Measurements from ENCODE around the gene CHD8. TPM values are rescaled to one million over a fixed set of nuclear protein-coding genes. Genes with fewer than 3 reads are reported as not detected.

Gene CHD8
- polyA plus RNA-seq, 3 donors = 8.2 to 34.2 (median 15.1) TPM

DNA sequence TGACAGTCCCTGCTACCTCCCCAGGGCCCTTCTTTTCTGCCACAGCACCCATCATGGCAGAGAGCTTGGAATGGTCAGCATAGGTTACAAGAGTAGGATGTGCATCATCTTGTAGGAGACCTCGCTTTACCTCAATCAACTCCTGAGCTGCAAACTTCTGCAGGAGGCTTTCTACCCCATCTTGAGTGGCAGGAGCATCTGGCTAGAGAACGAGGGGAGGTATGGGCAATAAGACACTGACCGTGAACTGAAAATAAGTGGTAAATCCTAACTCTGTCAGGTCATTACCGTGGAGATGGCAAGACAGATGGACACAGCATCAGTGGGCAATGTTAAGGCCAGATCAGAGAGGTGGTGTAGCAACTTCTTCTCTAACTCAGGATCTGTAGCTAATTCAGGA lies 47.5 kb upstream of the CHD8 start:
- Mint-ChIP-seq H3K4me3 (no peak overlapping the region), H3K9me3 (no peaks in the 10 kb centered on the region), H3K27me3 (ENCODE audit: low read depth in 3 of 3) (no peaks in the 10 kb centered on the region), H3K27ac (peak overlapping the region in 3 of 7 donors; percentile 24 to 81 (median 50)), H3K36me3 (peaks cover 59 to 67% of the 10 kb centered on the region in 2 donors), H3K4me1 (peaks cover 3% of the 10 kb centered on the region)
- Histone ChIP-seq H3K27ac (ENCODE audit: low read depth in 1 of 2, low read length in 2 of 2) (peak overlapping the region in 1 of 2 donors; percentile 43), H2AFZ (ENCODE audit: insufficient read depth, low read depth, low read length, poor library complexity, severe bottlenecking) (no peak overlapping the region), H3K9ac (ENCODE audit: insufficient read depth, low read length, poor library complexity, severe bottlenecking) (no peak overlapping the region), H3K4me1 (ENCODE audit: control insufficient read depth in 1 of 2, insufficient read depth in 2 of 2, low read length in 2 of 2) (no peaks in the 10 kb centered on the region), H3K36me3 (replicated peaks in 1 of 2; ENCODE audit: control insufficient read depth in 1 of 2, insufficient read depth in 2 of 2, low read length in 2 of 2) (peaks cover 51 to 70% of the 10 kb centered on the region in 2 donors), H3K4me2 (replicated peaks; ENCODE audit: extremely low read depth, low read length, poor library complexity, severe bottlenecking) (no peak overlapping the region), H3K9me3 (replicated peaks in 1 of 2; ENCODE audit: control insufficient read depth in 1 of 2, insufficient read depth in 1 of 2, low read length in 2 of 2) (no peaks in the 10 kb centered on the region), H3K27me3 (ENCODE audit: control insufficient read depth in 2 of 2, insufficient read depth in 2 of 2, low read length in 2 of 2) (no peaks in the 10 kb centered on the region), H3K79me2 (ENCODE audit: insufficient read depth, low read length) (peaks cover 56% of the 10 kb centered on the region), H3K4me3 (replicated peaks in 1 of 3; ENCODE audit: low read depth in 2 of 3, low read length in 3 of 3) (no peak overlapping the region), H4K20me1 (ENCODE audit: insufficient read depth, low read length) (peaks cover 15% of the 10 kb centered on the region)
- TF ChIP-seq, protein P1, sequence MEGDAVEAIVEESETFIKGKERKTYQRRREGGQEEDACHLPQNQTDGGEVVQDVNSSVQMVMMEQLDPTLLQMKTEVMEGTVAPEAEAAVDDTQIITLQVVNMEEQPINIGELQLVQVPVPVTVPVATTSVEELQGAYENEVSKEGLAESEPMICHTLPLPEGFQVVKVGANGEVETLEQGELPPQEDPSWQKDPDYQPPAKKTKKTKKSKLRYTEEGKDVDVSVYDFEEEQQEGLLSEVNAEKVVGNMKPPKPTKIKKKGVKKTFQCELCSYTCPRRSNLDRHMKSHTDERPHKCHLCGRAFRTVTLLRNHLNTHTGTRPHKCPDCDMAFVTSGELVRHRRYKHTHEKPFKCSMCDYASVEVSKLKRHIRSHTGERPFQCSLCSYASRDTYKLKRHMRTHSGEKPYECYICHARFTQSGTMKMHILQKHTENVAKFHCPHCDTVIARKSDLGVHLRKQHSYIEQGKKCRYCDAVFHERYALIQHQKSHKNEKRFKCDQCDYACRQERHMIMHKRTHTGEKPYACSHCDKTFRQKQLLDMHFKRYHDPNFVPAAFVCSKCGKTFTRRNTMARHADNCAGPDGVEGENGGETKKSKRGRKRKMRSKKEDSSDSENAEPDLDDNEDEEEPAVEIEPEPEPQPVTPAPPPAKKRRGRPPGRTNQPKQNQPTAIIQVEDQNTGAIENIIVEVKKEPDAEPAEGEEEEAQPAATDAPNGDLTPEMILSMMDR (IDR thresholded peaks at IDR 0.05) = no peak
- no peak for DNase-seq
- intact Hi-C loops (cut with micrococcal nuclease) = no loop called here
- 89% methylated on average over 1 of the region's 4 CpGs for WGBS (ENCODE audit: insufficient coverage)

DNA sequence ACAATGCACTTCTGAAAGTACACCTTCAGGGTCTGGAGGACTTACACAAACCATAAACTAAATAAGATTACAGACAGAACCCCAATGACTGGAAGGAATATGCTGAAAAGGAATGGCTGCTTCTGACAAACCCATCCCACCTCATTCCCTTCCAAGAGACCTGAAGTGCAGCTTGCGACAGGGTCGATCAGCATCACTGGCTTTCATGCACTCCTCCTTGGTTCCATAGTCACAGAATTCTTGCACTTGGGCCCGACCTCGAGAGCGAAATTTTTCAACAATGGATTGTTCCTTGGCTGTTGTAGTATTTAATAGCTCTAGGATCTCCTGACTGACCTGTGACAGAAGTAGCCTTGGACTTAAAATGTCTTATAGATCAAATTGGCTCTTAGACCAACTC lies 45.6 kb upstream of the CHD8 start:
- TF ChIP-seq, protein P1 (IDR thresholded peaks at IDR 0.05) = no peak
- no peaks in the 10 kb centered on the region for H3K27me3 Mint-ChIP-seq (ENCODE audit: low read depth in 3 of 3)
- Histone ChIP-seq H3K9me3 (replicated peaks in 1 of 2; ENCODE audit: control insufficient read depth in 1 of 2, insufficient read depth in 1 of 2, low read length in 2 of 2) (no peaks in the 10 kb centered on the region), H3K36me3 (replicated peaks in 1 of 2; ENCODE audit: control insufficient read depth in 1 of 2, insufficient read depth in 2 of 2, low read length in 2 of 2) (peaks cover 64 to 76% of the 10 kb centered on the region in 2 donors), H3K4me1 (ENCODE audit: control insufficient read depth in 1 of 2, insufficient read depth in 2 of 2, low read length in 2 of 2) (no peaks in the 10 kb centered on the region), H3K4me3 (replicated peaks in 1 of 3; ENCODE audit: low read depth in 2 of 3, low read length in 3 of 3) (no peak overlapping the region), H4K20me1 (ENCODE audit: insufficient read depth, low read length) (peaks cover 16% of the 10 kb centered on the region), H3K4me2 (replicated peaks; ENCODE audit: extremely low read depth, low read length, poor library complexity, severe bottlenecking) (no peak overlapping the region), H2AFZ (ENCODE audit: insufficient read depth, low read depth, low read length, poor library complexity, severe bottlenecking) (no peak overlapping the region), H3K27ac (ENCODE audit: low read depth in 1 of 2, low read length in 2 of 2) (no peak overlapping the region), H3K9ac (ENCODE audit: insufficient read depth, low read length, poor library complexity, severe bottlenecking) (no peak overlapping the region), H3K27me3 (ENCODE audit: control insufficient read depth in 2 of 2, insufficient read depth in 2 of 2, low read length in 2 of 2) (no peaks in the 10 kb centered on the region), H3K79me2 (ENCODE audit: insufficient read depth, low read length) (peaks cover 38% of the 10 kb centered on the region)
- peaks cover 3% of the 10 kb centered on the region for H3K4me1 Mint-ChIP-seq
- H3K9me3 Mint-ChIP-seq = no peaks in the 10 kb centered on the region
- WGBS (ENCODE audit: insufficient coverage) = 100% methylated on average over 2 of the region's 5 CpGs
- peak overlapping the region in 2 of 7 donors; percentile 44 to 46 for H3K27ac Mint-ChIP-seq
- intact Hi-C loops (cut with micrococcal nuclease) = no loop called here
- DNase-seq = no peak
- H3K4me3 Mint-ChIP-seq = no peak overlapping the region
- peaks cover 56 to 72% of the 10 kb centered on the region in 2 donors for H3K36me3 Mint-ChIP-seq

All from CD14-positive monocyte (primary cell).